HL-60 (cell line): Measurements from ENCODE around the gene IFI16.
"Not testable (repeated sequence)": the region's sequence is repeated elsewhere in the genome, so short reads cannot be mapped to it uniquely, and the experiment has no call there.

ENCODE experiments used
- DNase-seq, 2 experiments: peaks; one replicate each; pipeline ENCODE4 v3.0.0-alpha.2; 2010 to 2020; ENCODE audit warnings: low read depth in 1 of 2, low spot score in 1 of 2
- H3K27ac ChIP-seq: fragments of 250-450 bp; sonication (Bioruptor Pico); replicated peaks from 2 replicates; pipeline ENCODE4 v1.5.1; 2020; ENCODE audit warnings: mild to moderate bottlenecking, moderate library complexity
- H3K27me3 ChIP-seq: fragments of 250-450 bp; sonication (Bioruptor Pico); 2 replicates; pipeline ENCODE4 v1.5.1; 2021; ENCODE audit warnings: mild to moderate bottlenecking, moderate library complexity; ENCODE audit not compliant: insufficient read depth, poor library complexity, severe bottlenecking
- H3K4me3 ChIP-seq: replicated peaks from 2 replicates; pipeline ENCODE4 v1.5.1; 2011; ENCODE audit warnings: mild to moderate bottlenecking, control low read depth, low read length; ENCODE audit not compliant: insufficient read depth

IFI16 gene

GRCh38 chr1:159103021-159103420 lies 93.3 kb downstream of the IFI16 start:
- H3K27ac ChIP-seq, H3K4me3 ChIP-seq, H3K27me3 ChIP-seq, DNase-seq: not testable (repeated sequence)
